ENCODE results near the gene RREB1. TPM values are rescaled to one million over a fixed set of nuclear protein-coding genes. Genes with fewer than 3 reads are reported as not detected.

Gene RREB1
- total and polyA plus RNA-seq, 2 experiments from 2014 or later, result 8.5 to 25.5 TPM

DNA sequence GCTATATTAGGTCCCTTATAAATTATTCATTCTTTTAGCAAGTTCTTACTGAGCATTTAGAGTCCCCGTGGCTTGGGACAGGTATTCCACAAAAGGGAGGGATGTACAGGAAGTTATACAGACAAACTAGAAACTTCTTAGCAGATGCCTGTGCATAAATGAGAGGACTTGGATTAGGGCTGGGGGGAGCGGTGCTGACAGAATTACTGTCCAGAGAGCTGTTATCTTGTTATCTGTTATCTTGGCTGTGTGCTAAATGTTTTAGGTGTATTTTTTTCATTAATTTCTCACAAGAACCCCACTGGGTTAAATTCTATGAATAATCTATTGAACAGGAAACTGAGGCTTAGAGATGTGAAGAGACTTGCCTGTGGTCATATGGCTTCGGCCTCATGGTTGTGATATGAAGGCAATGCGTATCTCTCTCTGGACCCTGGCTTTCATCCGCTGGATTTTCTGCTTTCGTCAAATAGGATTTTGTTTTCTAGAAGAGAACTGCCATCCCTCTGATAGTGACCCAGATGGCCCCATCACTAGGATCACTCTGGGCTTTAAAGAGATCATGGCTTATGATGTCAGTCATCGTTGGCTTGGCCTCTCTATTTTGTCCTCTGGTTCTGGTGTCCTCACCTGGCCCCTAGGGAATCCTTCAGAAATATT, 32.3 kb upstream of the RREB1 start:
- no peak for TF ChIP-seq CREB1 (CRISPR knock-in tag; IDR thresholded peaks at IDR 0.05; ENCODE audit: low read depth)
- no peak for TF ChIP-seq ZNF114 (CRISPR knock-in tag; IDR thresholded peaks at IDR 0.05)
- TF ChIP-seq, protein P1, sequence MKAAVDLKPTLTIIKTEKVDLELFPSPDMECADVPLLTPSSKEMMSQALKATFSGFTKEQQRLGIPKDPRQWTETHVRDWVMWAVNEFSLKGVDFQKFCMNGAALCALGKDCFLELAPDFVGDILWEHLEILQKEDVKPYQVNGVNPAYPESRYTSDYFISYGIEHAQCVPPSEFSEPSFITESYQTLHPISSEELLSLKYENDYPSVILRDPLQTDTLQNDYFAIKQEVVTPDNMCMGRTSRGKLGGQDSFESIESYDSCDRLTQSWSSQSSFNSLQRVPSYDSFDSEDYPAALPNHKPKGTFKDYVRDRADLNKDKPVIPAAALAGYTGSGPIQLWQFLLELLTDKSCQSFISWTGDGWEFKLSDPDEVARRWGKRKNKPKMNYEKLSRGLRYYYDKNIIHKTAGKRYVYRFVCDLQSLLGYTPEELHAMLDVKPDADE (IDR thresholded peaks at IDR 0.05), result no peak
- TF ChIP-seq, protein P2, sequence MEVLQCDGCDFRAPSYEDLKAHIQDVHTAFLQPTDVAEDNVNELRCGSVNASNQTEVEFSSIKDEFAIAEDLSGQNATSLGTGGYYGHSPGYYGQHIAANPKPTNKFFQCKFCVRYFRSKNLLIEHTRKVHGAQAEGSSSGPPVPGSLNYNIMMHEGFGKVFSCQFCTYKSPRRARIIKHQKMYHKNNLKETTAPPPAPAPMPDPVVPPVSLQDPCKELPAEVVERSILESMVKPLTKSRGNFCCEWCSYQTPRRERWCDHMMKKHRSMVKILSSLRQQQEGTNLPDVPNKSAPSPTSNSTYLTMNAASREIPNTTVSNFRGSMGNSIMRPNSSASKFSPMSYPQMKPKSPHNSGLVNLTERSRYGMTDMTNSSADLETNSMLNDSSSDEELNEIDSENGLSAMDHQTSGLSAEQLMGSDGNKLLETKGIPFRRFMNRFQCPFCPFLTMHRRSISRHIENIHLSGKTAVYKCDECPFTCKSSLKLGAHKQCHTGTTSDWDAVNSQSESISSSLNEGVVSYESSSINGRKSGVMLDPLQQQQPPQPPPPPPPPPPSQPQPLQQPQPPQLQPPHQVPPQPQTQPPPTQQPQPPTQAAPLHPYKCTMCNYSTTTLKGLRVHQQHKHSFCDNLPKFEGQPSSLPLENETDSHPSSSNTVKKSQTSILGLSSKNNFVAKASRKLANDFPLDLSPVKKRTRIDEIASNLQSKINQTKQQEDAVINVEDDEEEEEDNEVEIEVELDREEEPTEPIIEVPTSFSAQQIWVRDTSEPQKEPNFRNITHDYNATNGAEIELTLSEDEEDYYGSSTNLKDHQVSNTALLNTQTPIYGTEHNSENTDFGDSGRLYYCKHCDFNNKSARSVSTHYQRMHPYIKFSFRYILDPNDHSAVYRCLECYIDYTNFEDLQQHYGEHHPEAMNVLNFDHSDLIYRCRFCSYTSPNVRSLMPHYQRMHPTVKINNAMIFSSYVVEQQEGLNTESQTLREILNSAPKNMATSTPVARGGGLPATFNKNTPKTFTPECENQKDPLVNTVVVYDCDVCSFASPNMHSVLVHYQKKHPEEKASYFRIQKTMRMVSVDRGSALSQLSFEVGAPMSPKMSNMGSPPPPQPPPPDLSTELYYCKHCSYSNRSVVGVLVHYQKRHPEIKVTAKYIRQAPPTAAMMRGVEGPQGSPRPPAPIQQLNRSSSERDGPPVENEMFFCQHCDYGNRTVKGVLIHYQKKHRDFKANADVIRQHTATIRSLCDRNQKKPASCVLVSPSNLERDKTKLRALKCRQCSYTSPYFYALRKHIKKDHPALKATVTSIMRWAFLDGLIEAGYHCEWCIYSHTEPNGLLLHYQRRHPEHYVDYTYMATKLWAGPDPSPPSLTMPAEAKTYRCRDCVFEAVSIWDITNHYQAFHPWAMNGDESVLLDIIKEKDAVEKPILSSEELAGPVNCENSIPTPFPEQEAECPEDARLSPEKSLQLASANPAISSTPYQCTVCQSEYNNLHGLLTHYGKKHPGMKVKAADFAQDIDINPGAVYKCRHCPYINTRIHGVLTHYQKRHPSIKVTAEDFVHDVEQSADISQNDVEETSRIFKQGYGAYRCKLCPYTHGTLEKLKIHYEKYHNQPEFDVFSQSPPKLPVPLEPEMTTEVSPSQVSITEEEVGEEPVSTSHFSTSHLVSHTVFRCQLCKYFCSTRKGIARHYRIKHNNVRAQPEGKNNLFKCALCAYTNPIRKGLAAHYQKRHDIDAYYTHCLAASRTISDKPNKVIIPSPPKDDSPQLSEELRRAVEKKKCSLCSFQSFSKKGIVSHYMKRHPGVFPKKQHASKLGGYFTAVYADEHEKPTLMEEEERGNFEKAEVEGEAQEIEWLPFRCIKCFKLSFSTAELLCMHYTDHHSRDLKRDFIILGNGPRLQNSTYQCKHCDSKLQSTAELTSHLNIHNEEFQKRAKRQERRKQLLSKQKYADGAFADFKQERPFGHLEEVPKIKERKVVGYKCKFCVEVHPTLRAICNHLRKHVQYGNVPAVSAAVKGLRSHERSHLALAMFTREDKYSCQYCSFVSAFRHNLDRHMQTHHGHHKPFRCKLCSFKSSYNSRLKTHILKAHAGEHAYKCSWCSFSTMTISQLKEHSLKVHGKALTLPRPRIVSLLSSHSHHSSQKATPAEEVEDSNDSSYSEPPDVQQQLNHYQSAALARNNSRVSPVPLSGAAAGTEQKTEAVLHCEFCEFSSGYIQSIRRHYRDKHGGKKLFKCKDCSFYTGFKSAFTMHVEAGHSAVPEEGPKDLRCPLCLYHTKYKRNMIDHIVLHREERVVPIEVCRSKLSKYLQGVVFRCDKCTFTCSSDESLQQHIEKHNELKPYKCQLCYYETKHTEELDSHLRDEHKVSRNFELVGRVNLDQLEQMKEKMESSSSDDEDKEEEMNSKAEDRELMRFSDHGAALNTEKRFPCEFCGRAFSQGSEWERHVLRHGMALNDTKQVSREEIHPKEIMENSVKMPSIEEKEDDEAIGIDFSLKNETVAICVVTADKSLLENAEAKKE (CRISPR knock-in tag; IDR thresholded peaks at IDR 0.05), result no peak
- no peak for TF ChIP-seq POLR2AphosphoS5 (IDR thresholded peaks at IDR 0.05; ENCODE audit: low read depth)
- TF ChIP-seq EZH2 (IDR thresholded peaks at IDR 0.05; ENCODE audit: low read depth, unreplicated experiment), result no peak
- TF ChIP-seq, protein P3, sequence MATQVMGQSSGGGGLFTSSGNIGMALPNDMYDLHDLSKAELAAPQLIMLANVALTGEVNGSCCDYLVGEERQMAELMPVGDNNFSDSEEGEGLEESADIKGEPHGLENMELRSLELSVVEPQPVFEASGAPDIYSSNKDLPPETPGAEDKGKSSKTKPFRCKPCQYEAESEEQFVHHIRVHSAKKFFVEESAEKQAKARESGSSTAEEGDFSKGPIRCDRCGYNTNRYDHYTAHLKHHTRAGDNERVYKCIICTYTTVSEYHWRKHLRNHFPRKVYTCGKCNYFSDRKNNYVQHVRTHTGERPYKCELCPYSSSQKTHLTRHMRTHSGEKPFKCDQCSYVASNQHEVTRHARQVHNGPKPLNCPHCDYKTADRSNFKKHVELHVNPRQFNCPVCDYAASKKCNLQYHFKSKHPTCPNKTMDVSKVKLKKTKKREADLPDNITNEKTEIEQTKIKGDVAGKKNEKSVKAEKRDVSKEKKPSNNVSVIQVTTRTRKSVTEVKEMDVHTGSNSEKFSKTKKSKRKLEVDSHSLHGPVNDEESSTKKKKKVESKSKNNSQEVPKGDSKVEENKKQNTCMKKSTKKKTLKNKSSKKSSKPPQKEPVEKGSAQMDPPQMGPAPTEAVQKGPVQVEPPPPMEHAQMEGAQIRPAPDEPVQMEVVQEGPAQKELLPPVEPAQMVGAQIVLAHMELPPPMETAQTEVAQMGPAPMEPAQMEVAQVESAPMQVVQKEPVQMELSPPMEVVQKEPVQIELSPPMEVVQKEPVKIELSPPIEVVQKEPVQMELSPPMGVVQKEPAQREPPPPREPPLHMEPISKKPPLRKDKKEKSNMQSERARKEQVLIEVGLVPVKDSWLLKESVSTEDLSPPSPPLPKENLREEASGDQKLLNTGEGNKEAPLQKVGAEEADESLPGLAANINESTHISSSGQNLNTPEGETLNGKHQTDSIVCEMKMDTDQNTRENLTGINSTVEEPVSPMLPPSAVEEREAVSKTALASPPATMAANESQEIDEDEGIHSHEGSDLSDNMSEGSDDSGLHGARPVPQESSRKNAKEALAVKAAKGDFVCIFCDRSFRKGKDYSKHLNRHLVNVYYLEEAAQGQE (IDR thresholded peaks at IDR 0.05; ENCODE audit: unreplicated experiment), result no peak
- no peak for TF ChIP-seq ZNF331 (CRISPR knock-in tag; IDR thresholded peaks at IDR 0.05; ENCODE audit: low read depth)
- no peak for TF ChIP-seq STAT1 (IDR thresholded peaks at IDR 0.05; ENCODE audit: unreplicated experiment)
- TF ChIP-seq EZH2phosphoT487 (IDR thresholded peaks at IDR 0.05; ENCODE audit: unreplicated experiment), result no peak
- no peak for TF ChIP-seq JUNB (IDR thresholded peaks at IDR 0.05; ENCODE audit: unreplicated experiment)
- no peak for TF ChIP-seq NANOG (IDR thresholded peaks at IDR 0.05; ENCODE audit: borderline replicate concordance)
- TF ChIP-seq, protein P4, sequence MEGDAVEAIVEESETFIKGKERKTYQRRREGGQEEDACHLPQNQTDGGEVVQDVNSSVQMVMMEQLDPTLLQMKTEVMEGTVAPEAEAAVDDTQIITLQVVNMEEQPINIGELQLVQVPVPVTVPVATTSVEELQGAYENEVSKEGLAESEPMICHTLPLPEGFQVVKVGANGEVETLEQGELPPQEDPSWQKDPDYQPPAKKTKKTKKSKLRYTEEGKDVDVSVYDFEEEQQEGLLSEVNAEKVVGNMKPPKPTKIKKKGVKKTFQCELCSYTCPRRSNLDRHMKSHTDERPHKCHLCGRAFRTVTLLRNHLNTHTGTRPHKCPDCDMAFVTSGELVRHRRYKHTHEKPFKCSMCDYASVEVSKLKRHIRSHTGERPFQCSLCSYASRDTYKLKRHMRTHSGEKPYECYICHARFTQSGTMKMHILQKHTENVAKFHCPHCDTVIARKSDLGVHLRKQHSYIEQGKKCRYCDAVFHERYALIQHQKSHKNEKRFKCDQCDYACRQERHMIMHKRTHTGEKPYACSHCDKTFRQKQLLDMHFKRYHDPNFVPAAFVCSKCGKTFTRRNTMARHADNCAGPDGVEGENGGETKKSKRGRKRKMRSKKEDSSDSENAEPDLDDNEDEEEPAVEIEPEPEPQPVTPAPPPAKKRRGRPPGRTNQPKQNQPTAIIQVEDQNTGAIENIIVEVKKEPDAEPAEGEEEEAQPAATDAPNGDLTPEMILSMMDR (conservative IDR thresholded peaks at IDR 0.05; ENCODE audit: low read depth in 2 of 2), result no peak
- Histone ChIP-seq H3K9me2 (ENCODE audit: insufficient read depth) (no peaks in the 10 kb centered on the region), H3K4me1 (ENCODE audit: insufficient read depth) (no peaks in the 10 kb centered on the region), H3K27ac (ENCODE audit: low read depth) (no peak overlapping the region), H3K27me3 (ENCODE audit: insufficient read depth) (no peaks in the 10 kb centered on the region), H3F3A (replicated peaks; ENCODE audit: low read depth) (no peaks in the 10 kb centered on the region), H3K36me3 (ENCODE audit: insufficient read depth) (no peaks in the 10 kb centered on the region), H3K4me2 (no peak overlapping the region), H2AFZ (no peak overlapping the region), H4K20me1 (replicated peaks; ENCODE audit: insufficient read depth) (no peaks in the 10 kb centered on the region), H3K79me2 (replicated peaks; ENCODE audit: insufficient read depth) (no peaks in the 10 kb centered on the region), H3K4me3 (no peak overlapping the region)
- H3K36me3 Mint-ChIP-seq (ENCODE audit: low read depth), result no peaks in the 10 kb centered on the region
- H3K4me1 Mint-ChIP-seq, result no peaks in the 10 kb centered on the region; the same call in 2 of the 3 replicates
- H3K4me3 Mint-ChIP-seq, result no peak overlapping the region
- H3K27ac Mint-ChIP-seq, result no peak overlapping the region
- no peak for DNase-seq (ENCODE audit: low spot score)
- H3K27me3 Mint-ChIP-seq (ENCODE audit: insufficient read depth, low read depth, poor library complexity), result no peaks in the 10 kb centered on the region
- no peak for ATAC-seq
- no peaks in the 10 kb centered on the region for H3K9me3 Mint-ChIP-seq

Data from GM23338 (cell line).